Endodermal cell (in vitro differentiated cells): Measurements from ENCODE around the gene GDI2. TPM values are rescaled to one million over a fixed set of nuclear protein-coding genes. Genes with fewer than 3 reads are reported as not detected.

Experiments used
- DNase-seq: peaks from one replicate; pipeline ENCODE4 v3.0.0-alpha.2; 2017
- H3K27ac ChIP-seq: 2 replicates; pipeline ENCODE4 v1.5.1; 2013; ENCODE audit warnings: mild to moderate bottlenecking, low read depth, low read length, moderate library complexity
- H3K27me3 ChIP-seq: 2 replicates; pipeline ENCODE4 v1.6.1; 2013; ENCODE audit warnings: mild to moderate bottlenecking, low read length, moderate library complexity; ENCODE audit not compliant: insufficient read depth, control insufficient read depth, poor library complexity, severe bottlenecking
- H3K36me3 ChIP-seq: 2 replicates; pipeline ENCODE4 v1.7.0; 2013; ENCODE audit warnings: mild to moderate bottlenecking, low read length, moderate library complexity; ENCODE audit not compliant: control insufficient read depth, insufficient read depth
- H3K4me1 ChIP-seq: one replicate; pipeline ENCODE4 v1.7.0; 2013; ENCODE audit warnings: low read length; ENCODE audit not compliant: control insufficient read depth, insufficient read depth
- H3K4me3 ChIP-seq: 2 replicates; pipeline ENCODE4 v1.5.1; 2013; ENCODE audit warnings: mild to moderate bottlenecking, low read length, moderate library complexity
- H3K9ac ChIP-seq: 2 replicates; pipeline ENCODE4 v1.6.1; 2013; ENCODE audit warnings: mild to moderate bottlenecking, low read length, moderate library complexity; ENCODE audit not compliant: poor library complexity, severe bottlenecking; ENCODE audit errors: extremely low read depth
- H3K9me3 ChIP-seq: 2 replicates; pipeline ENCODE4 v1.6.1; 2013; ENCODE audit warnings: mild to moderate bottlenecking, low read length, moderate library complexity; ENCODE audit not compliant: control insufficient read depth
- H3K27ac Mint-ChIP-seq: 2 replicates; pipeline ENCODE4 v1.8.0; 2020; ENCODE audit warnings: mixed read lengths
- H3K27me3 Mint-ChIP-seq: 2 replicates; pipeline ENCODE4 v1.8.0; 2021; ENCODE audit warnings: mild to moderate bottlenecking, mixed read lengths; ENCODE audit not compliant: insufficient read depth
- H3K36me3 Mint-ChIP-seq: 2 replicates; pipeline ENCODE4 v1.8.0; 2020; ENCODE audit warnings: low read depth, mixed read lengths
- H3K4me1 Mint-ChIP-seq: 2 replicates; pipeline ENCODE4 v1.8.0; 2020; ENCODE audit warnings: mixed read lengths
- H3K4me3 Mint-ChIP-seq: 2 replicates; pipeline ENCODE4 v1.8.0; 2020; ENCODE audit warnings: mild to moderate bottlenecking, moderate library complexity, mixed read lengths
- H3K9me3 Mint-ChIP-seq: 2 replicates; pipeline ENCODE4 v1.8.0; 2020; ENCODE audit warnings: mild to moderate bottlenecking, mixed read lengths
- WGBS, 2 experiments: methylation state at CpG; one replicate each; pipeline versions ENCODE4 v1.1.5 to v1.1.7; 2013; ENCODE audit warnings: missing lambda C conversion rate in 2 of 2, mixed read lengths in 1 of 2; ENCODE audit not compliant: insufficient coverage in 1 of 2, insufficient read length in 1 of 2; 5-methylcytosine and 5-hydroxymethylcytosine counted together
- total RNA-seq, 2 donors: library from RNA; stranded (reverse); fragmentation: NEBNext Ultra II Directional in 1 of 2; extraction: Animal tissue kit (Norgen Biotek cat#: 25700) in 1 of 2; gene quantifications; 2 replicates in 1 of 2; 3 replicates in 1 of 2; pipeline ENCODE4 v1.2.1, GENCODE V29; 2021
- TF ChIP-seq, protein P1 (sequence below): fragments of 200-600 bp; sonication (generic); conservative IDR thresholded peaks from 2 replicates; pipeline ENCODE4 v1.5.0; 2021; ENCODE audit warnings: antibody characterized with exemption, mild to moderate bottlenecking

GDI2 gene
- total RNA-seq, 2 donors from 2014 or later = 299 to 337 TPM

DNA sequence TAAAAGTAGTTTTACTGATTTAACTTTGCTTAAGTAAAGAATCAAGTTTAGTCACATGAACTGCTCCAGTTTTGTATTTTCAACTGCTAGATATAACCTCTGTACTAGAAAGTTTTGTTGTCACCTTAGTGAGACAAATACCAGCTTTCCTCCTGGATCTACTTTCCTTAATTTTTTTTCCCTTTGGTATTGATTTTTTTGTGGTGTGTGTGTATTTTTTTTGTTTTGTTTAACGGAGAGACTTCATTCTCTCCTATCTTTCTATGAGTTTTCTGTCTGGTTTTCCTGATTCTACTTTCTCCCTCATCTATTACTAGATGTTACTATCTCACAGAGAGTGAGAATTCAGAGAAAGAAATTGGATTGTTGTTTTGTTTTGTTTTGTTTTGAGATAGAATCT lies 76.6 kb downstream of the GDI2 start:
- no CpG with 5 or more reads among the region's 1 CpG for WGBS, 2 experiments
- H3K36me3 Mint-ChIP-seq = peaks cover 29% of the 10 kb centered on the region
- peaks cover 71% of the 10 kb centered on the region for H3K36me3 ChIP-seq
- H3K4me3 ChIP-seq = no peak overlapping the region
- no peaks in the 10 kb centered on the region for H3K9me3 ChIP-seq
- no peak for DNase-seq
- peak overlapping the region; percentile 11 for H3K27ac Mint-ChIP-seq
- H3K4me3 Mint-ChIP-seq = no peak overlapping the region
- H3K27ac ChIP-seq = no peak overlapping the region
- H3K9me3 Mint-ChIP-seq = no peaks in the 10 kb centered on the region
- H3K4me1 Mint-ChIP-seq = no peaks in the 10 kb centered on the region
- TF ChIP-seq, protein P1, sequence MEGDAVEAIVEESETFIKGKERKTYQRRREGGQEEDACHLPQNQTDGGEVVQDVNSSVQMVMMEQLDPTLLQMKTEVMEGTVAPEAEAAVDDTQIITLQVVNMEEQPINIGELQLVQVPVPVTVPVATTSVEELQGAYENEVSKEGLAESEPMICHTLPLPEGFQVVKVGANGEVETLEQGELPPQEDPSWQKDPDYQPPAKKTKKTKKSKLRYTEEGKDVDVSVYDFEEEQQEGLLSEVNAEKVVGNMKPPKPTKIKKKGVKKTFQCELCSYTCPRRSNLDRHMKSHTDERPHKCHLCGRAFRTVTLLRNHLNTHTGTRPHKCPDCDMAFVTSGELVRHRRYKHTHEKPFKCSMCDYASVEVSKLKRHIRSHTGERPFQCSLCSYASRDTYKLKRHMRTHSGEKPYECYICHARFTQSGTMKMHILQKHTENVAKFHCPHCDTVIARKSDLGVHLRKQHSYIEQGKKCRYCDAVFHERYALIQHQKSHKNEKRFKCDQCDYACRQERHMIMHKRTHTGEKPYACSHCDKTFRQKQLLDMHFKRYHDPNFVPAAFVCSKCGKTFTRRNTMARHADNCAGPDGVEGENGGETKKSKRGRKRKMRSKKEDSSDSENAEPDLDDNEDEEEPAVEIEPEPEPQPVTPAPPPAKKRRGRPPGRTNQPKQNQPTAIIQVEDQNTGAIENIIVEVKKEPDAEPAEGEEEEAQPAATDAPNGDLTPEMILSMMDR = no peak
- H3K4me1 ChIP-seq = no peaks in the 10 kb centered on the region
- H3K27me3 Mint-ChIP-seq = no peaks in the 10 kb centered on the region
- no peak overlapping the region for H3K9ac ChIP-seq
- no peaks in the 10 kb centered on the region for H3K27me3 ChIP-seq

DNA sequence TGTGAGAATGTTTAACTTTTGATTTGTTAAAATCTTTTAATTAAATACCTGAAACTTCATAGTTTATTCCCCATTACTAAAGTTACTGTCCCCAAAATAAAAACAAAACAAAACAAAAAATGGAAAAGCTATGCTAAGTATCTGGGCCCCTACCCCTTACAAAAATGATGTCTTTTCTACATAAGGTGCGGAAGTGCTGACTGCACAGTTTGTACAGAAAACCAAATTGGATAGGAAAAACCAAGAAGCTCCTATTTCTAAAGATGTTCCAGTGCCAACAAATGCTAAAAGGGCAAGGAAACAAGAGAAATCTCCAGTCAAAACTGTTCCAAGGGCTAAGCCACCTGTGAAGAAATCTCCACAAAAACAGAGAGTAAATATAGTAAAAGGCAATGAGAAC lies 78.1 kb downstream of the GDI2 start:
- Histone ChIP-seq H3K4me1 (no peaks in the 10 kb centered on the region), H3K27me3 (no peaks in the 10 kb centered on the region), H3K27ac (no peak overlapping the region), H3K9me3 (no peaks in the 10 kb centered on the region), H3K4me3 (no peak overlapping the region), H3K36me3 (peaks cover 71% of the 10 kb centered on the region), H3K9ac (no peak overlapping the region)
- WGBS, 2 experiments = 93 to 100% methylated on average over 1 of the region's 1 CpG
- TF ChIP-seq, protein P1 = no peak
- Mint-ChIP-seq H3K27me3 (no peaks in the 10 kb centered on the region), H3K9me3 (no peaks in the 10 kb centered on the region), H3K27ac (no peak overlapping the region), H3K4me3 (no peak overlapping the region), H3K4me1 (no peaks in the 10 kb centered on the region), H3K36me3 (peaks cover 37% of the 10 kb centered on the region)
- DNase-seq = no peak

DNA sequence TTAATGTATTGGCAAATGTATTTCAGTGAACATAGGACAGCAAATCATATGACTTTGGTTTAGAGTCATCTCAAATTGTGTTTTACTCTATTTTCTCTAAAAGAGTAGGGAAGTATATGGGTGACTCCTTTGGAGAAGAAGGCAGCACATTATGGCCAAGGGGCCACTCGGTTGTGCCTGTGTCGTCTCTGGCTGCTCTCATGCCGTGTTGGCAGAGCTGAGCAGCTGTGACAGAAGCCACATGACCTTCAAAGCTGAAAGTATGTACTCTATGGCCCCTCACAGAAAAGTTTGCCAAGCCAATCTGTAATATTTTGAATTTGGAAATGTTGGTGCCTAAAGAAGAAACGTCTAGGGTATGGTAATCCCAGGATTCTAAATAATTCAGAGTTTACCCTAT lies 81.1 kb downstream of the GDI2 start:
- 90 to 96% methylated on average over 4 of the region's 4 CpGs for WGBS, 2 experiments
- no peaks in the 10 kb centered on the region for H3K9me3 ChIP-seq

More for the DNA sequence above, 81.1 kb downstream of the GDI2 start:
- Histone ChIP-seq H3K27me3 (no peaks in the 10 kb centered on the region), H3K4me1 (no peaks in the 10 kb centered on the region), H3K9ac (no peak overlapping the region), H3K36me3 (peaks cover 65% of the 10 kb centered on the region), H3K4me3 (no peak overlapping the region), H3K27ac (no peak overlapping the region)
- no peaks in the 10 kb centered on the region for H3K27me3 Mint-ChIP-seq
- H3K9me3 Mint-ChIP-seq = no peaks in the 10 kb centered on the region
- H3K4me1 Mint-ChIP-seq = no peaks in the 10 kb centered on the region
- no peak for DNase-seq
- no peak overlapping the region for H3K4me3 Mint-ChIP-seq
- H3K27ac Mint-ChIP-seq = no peak overlapping the region
- peaks cover 39% of the 10 kb centered on the region for H3K36me3 Mint-ChIP-seq
- TF ChIP-seq, protein P1 = no peak
